Body of pancreas (tissue), 4 donors: ENCODE data around the gene MAGEA3. TPM values are rescaled to one million over a fixed set of nuclear protein-coding genes. Genes with fewer than 3 reads are reported as not detected.
"Not testable (repeated sequence)": the region's sequence is repeated elsewhere in the genome, so short reads cannot be mapped to it uniquely, and the experiment has no call there.

ENCODE experiments used
- ATAC-seq: fragments of 150-250 bp; one replicate; pipeline ENCODE4 v1.9.1; 2016
- DNase-seq, 4 donors: peaks; one replicate each; pipeline ENCODE4 v3.0.0-alpha.2; 2019
- H3K27ac ChIP-seq, 4 donors: fragments of 200-600 bp; sonication (generic); 1 replicate in 3 of 4; 2 replicates in 1 of 4; pipeline versions ENCODE4 v1.5.1 to v1.6.1; 2016 to 2019; ENCODE audit warnings: mild to moderate bottlenecking in 1 of 4, mixed read lengths in 1 of 4, moderate library complexity in 1 of 4
- H3K27me3 ChIP-seq, 2 donors: fragments of 200-600 bp; sonication (generic); one replicate each; pipeline ENCODE4 v1.6.0; 2016; ENCODE audit warnings: mild to moderate bottlenecking in 1 of 2
- H3K36me3 ChIP-seq, 2 donors: fragments of 200-600 bp; sonication (generic); replicated peaks in 1 of 2; 2 replicates each; pipeline ENCODE4 v1.5.1; 2016; ENCODE audit warnings: low read depth in 2 of 2; ENCODE audit not compliant: insufficient read depth in 1 of 2
- H3K4me1 ChIP-seq: fragments of 200-600 bp; sonication (generic); one replicate; pipeline ENCODE4 v1.6.0; 2016
- H3K4me3 ChIP-seq, 2 donors: fragments of 200-600 bp; sonication (generic); 1 replicate in 1 of 2; 2 replicates in 1 of 2; pipeline ENCODE4 v1.5.1; 2016 to 2019
- H3K9me3 ChIP-seq, 3 donors: fragments of 200-600 bp; sonication (generic); 1 replicate in 2 of 3; 2 replicates in 1 of 3; pipeline ENCODE4 v1.5.1; 2016
- POLR2A ChIP-seq, 3 donors: fragments of 450-650 bp; IDR thresholded peaks; one replicate each; pipeline ENCODE4 v1.6.1; 2016; ENCODE audit warnings: antibody characterized with exemption in 3 of 3, mild to moderate bottlenecking in 2 of 3
- WGBS, 2 donors: methylation state at CpG; one replicate each; pipeline ENCODE4 v1.1.5; 2017; 5-methylcytosine and 5-hydroxymethylcytosine counted together
- intact Hi-C: fragments of 100-400 bp; cut with DNase I; formaldehyde crosslinking; loops from one replicate; pipeline ENCODE4 v1.15.1; 2023
- total RNA-seq, 2 donors: library from RNA; depleted of rRNA; stranded (reverse); fragments of >200 nt; gene quantifications; one replicate each; pipeline ENCODE4 v1.1.0, GENCODE V29; 2016
- TF ChIP-seq, protein P1 (sequence below), 7 experiments: fragments of 450-650 bp in 4 of 7; fragments of 200-600 bp in 3 of 7; sonication (generic) in 3 of 7; IDR thresholded peaks; one replicate each; pipeline ENCODE4 v1.5.1; 2016 to 2019; ENCODE audit warnings: antibody characterized with exemption in 7 of 7

MAGEA3 gene
- total RNA-seq, 2 donors from 2014 or later = not detected

GRCh38 chrX:152713815-152714787 is 15.5 kb downstream of the MAGEA3 start, which contains the start of gene MAGEA2B:
TSS of gene MAGEA2B (plus strand) at chrX:152714628. CDS start at chrX:152717107, 2,479 bp downstream.
- H3K36me3 ChIP-seq, H3K27me3 ChIP-seq, ATAC-seq, DNase-seq, H3K4me3 ChIP-seq, intact Hi-C loops, H3K4me1 ChIP-seq, H3K9me3 ChIP-seq, H3K27ac ChIP-seq: not testable (repeated sequence)
- no CpG with 5 or more reads among the region's 35 CpGs for WGBS, 2 donors

- intact Hi-C loops = no loop called here
- WGBS, 2 donors = 55 to 60% methylated on average over 1 to 6 of the region's 7 CpGs
- Histone ChIP-seq H3K4me1 (no peaks in the 10 kb centered on the region), H3K27me3 (no peaks in the 10 kb centered on the region), H3K9me3 (no peaks in the 10 kb centered on the region), H3K4me3 (no peak overlapping the region), H3K27ac (no peak overlapping the region), H3K36me3 (no peaks in the 10 kb centered on the region)
- no peak for TF ChIP-seq POLR2A (IDR thresholded peaks at IDR 0.05)
- TF ChIP-seq, protein P1, sequence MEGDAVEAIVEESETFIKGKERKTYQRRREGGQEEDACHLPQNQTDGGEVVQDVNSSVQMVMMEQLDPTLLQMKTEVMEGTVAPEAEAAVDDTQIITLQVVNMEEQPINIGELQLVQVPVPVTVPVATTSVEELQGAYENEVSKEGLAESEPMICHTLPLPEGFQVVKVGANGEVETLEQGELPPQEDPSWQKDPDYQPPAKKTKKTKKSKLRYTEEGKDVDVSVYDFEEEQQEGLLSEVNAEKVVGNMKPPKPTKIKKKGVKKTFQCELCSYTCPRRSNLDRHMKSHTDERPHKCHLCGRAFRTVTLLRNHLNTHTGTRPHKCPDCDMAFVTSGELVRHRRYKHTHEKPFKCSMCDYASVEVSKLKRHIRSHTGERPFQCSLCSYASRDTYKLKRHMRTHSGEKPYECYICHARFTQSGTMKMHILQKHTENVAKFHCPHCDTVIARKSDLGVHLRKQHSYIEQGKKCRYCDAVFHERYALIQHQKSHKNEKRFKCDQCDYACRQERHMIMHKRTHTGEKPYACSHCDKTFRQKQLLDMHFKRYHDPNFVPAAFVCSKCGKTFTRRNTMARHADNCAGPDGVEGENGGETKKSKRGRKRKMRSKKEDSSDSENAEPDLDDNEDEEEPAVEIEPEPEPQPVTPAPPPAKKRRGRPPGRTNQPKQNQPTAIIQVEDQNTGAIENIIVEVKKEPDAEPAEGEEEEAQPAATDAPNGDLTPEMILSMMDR (IDR thresholded peaks at IDR 0.05) = no peak
- ATAC-seq (no peak), DNase-seq (no peak)
Measured at GRCh38 chrX:152725409-152725808, 26.8 kb downstream of the MAGEA3 start.

GRCh38 chrX:152733261-152733975 is 34.8 kb downstream of the MAGEA3 start, which contains the start of the genes CSAG1 and MAGEA12:
TSS of gene CSAG1 (minus strand) at chrX:152733721. CDS start at chrX:152732460, 1,261 bp downstream.
TSS of gene MAGEA12 (plus strand) at chrX:152733757. CDS start at chrX:152736162, 2,405 bp downstream.
- H3K27me3 ChIP-seq = no peaks in the 10 kb centered on the region
- peak in 1 of 4 donors; percentile 4 for DNase-seq
- H3K36me3 ChIP-seq = no peaks in the 10 kb centered on the region
- no peak within 1 kb of the TSS for H3K27ac ChIP-seq
- intact Hi-C loops = no loop called here
- H3K4me3 ChIP-seq = no peak within 1 kb of the TSS
- TF ChIP-seq, protein P1 (IDR thresholded peaks at IDR 0.05) = no peak
- TF ChIP-seq POLR2A (IDR thresholded peaks at IDR 0.05) = no peak
- no peak for ATAC-seq
- no peaks in the 10 kb centered on the region for H3K4me1 ChIP-seq
- H3K9me3 ChIP-seq = no peaks in the 10 kb centered on the region
- WGBS, 2 donors = 68 to 89% methylated on average over 4 to 8 of the region's 21 CpGs

DNA sequence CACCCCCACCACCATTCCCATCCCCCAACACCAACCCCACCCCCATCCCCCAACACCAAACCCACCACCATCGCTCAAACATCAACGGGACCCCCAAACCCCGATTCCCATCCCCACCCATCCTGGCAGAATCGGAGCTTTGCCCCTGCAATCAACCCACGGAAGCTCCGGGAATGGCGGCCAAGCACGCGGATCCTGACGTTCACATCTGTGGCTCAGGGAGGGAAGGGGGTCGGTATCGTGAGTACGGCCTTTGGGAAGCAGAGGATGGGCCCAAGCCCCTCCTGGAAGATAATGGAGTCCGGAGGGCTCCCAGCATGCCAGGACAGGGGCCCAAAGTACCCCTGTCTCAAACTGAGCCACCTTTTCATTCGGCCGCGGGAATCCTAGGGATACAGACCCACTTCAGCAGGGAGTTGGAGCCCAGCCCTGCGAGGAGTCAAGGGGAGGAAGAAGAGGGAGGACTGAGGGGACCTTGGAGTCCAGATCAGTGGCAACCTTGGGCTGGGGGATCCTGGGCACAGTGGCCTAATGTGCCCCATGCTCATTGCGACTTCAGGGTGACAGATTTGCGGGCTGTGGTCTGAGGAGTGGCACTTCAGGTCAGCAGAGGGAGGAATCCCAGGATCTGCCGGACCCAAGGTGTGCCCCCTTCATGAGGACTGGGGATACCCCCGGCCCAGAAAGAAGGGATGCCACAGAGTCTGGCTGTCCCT is 35.7 kb downstream of the MAGEA3 start:
- H3K9me3 ChIP-seq, ATAC-seq, H3K4me3 ChIP-seq, H3K4me1 ChIP-seq, H3K36me3 ChIP-seq, H3K27me3 ChIP-seq, H3K27ac ChIP-seq, intact Hi-C loops: not testable (repeated sequence)
- peak in 1 of 4 donors; percentile 2 for DNase-seq
- 87 to 88% methylated on average over 5 to 13 of the region's 22 CpGs for WGBS, 2 donors

DNA sequence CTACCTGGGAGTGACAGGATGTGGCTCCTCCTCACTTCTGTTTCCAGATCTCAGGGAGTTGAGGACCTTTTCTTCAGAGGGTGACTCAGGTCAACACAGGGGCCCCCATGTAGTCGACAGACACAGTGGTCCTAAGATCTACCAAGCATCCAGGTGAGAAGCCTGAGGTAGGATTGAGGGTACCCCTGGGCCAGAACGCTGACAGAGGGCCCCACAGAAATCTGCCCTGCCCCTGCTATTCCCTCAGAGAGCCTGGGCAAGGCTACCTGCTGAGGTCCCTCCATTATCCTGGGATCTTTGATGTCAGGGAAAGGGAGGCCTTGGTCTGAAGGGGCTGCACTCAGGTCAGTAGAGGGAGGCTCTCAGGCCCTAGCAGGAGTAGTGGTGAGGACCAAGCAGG is 36.5 kb downstream of the MAGEA3 start:
- DNase-seq (peak in 1 of 4 donors; percentile 2), ATAC-seq (no peak)
- WGBS, 2 donors = 59% methylated on average over 2 of the region's 2 CpGs; no CpG with 5 or more reads in 1 of the 2 donors
- Histone ChIP-seq H3K27me3 (no peaks in the 10 kb centered on the region), H3K27ac (no peak overlapping the region), H3K4me3 (no peak overlapping the region), H3K9me3 (no peaks in the 10 kb centered on the region), H3K4me1 (no peaks in the 10 kb centered on the region), H3K36me3 (no peaks in the 10 kb centered on the region)
- TF ChIP-seq, protein P1 (IDR thresholded peaks at IDR 0.05) = no peak
- no peak for TF ChIP-seq POLR2A (IDR thresholded peaks at IDR 0.05)
- intact Hi-C loops = no loop called here
